ENCODE measurements around the gene COMT.
A peak's percentile ranks its signal among the peaks of the same experiment; 100 is the strongest.

COMT gene

DNA sequence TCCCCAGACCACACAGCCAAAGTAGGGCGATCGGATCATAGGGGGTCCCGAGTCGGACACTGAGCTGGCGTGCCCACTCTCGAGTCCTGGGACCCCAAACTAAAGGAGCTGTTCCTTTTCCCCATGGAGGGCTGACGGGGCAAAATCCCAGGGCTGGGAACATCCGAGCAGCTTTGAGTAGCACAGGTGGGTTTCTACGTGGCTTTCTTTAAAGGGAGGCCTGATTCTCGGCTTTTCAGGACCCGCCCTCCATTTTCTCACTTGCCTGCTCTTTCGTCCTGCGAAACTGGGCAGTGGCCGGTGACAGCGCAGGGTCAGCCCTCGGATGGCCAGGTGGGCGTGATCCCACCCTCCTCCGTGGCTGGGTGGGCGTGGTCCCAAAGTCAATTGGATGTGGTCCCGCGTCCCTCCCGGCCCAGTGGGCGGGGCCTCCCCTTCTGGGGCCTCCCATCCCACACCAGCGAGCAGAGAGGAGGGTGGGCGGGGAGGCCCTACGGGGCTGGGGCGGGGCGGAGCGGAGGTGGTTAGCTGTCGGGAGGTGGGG lies 17.5 kb downstream of the COMT start:
- WGBS, result 15% methylated on average over 25 of the region's 30 CpGs
- H3K14ac ChIP-seq (ENCODE audit: low read length in 2 of 2), result no peak overlapping the region

DNA sequence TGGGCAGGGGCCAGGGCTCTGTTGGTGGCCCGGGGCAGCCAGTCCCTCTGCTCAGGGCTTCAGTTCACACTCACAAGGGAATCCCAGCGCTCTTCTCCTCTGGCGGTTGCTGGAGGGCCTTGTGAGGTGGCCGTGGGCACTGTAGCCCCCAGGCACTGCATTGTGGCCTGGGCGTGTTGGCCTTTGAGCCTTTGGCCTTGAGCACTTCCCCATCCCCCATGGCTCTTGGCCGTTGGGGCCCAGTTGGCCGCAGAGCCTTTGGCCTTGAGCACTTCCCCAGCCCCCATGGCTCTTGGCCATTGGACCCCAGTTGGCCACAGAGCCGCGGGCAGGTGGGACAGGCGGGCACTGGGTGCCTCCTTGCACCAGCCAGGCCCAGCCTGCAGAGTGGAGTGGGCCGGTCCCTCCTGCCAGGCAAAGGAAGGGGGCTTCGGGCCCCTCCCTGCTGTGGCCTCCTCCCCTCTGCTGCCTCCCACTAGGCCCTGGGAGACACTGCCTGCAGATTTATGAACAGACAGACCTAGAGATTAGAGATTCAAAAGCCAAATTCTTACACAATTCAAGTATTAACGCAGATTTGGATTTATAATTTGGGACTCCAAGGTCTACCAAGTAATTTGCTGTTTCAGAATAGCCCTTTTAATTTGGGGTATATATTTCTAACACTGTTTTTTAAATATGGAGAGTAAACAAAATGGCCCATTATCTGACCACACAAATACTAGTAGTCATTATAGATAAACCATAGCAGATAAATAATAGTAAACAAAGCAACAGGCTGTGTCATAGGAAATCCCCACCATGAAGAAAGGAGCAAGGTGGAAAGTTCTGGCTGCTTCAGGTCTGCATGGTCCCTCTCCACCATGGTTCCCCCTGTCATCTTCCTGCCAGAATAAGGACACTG lies 18.3 kb downstream of the COMT start:
- Histone ChIP-seq H3K23ac (ENCODE audit: low read length in 2 of 2) (no peak overlapping the region), H3K4me1 (ENCODE audit: control insufficient read depth, insufficient read depth, low read depth, low read length) (peaks cover 39% of the 10 kb centered on the region), H4K8ac (ENCODE audit: low read length) (peak overlapping the region; percentile 94), H3K9me3 (ENCODE audit: control insufficient read depth, low read length) (no peaks in the 10 kb centered on the region), H3K4ac (ENCODE audit: low read depth in 1 of 2, low read length in 2 of 2) (peak overlapping the region; percentile 57 to 71), H4K91ac (ENCODE audit: low read length) (peak overlapping the region; percentile 82), H3K4me2 (ENCODE audit: low read length, poor library complexity, severe bottlenecking) (peak overlapping the region; percentile 39), H2BK5ac (ENCODE audit: low read depth, low read length, poor library complexity, severe bottlenecking) (no peak overlapping the region), H2BK15ac (ENCODE audit: low read depth, poor library complexity, severe bottlenecking) (peak overlapping the region; percentile 49), H3K36me3 (ENCODE audit: control insufficient read depth in 1 of 2, insufficient read depth in 2 of 2, low read depth in 1 of 2, low read length in 2 of 2) (peaks cover 14 to 40% of the 10 kb centered on the region in 2 experiments), H2BK12ac (ENCODE audit: low read length in 2 of 2) (peak overlapping the region; percentile 84 to 86), H3K18ac (ENCODE audit: low read depth in 1 of 2, low read length in 2 of 2) (peak overlapping the region; percentile 73 to 97), H3K27ac (ENCODE audit: low read length, poor library complexity, severe bottlenecking) (no peak overlapping the region), H3K14ac (ENCODE audit: low read length in 2 of 2) (peak overlapping the region in 1 of 2 experiments; percentile 78), H2AK5ac (ENCODE audit: low read length, severe bottlenecking) (peak overlapping the region; percentile 26), H2BK120ac (ENCODE audit: low read depth, low read length) (peak overlapping the region; percentile 64), H2AFZ (ENCODE audit: low read depth, low read length) (peak overlapping the region; percentile 30), H3K79me1 (replicated peaks; ENCODE audit: low read length, poor library complexity, severe bottlenecking) (no peaks in the 10 kb centered on the region), H3K4me3 (ENCODE audit: insufficient read depth in 1 of 2, low read depth in 1 of 2, low read length in 2 of 2) (peak overlapping the region in 1 of 2 experiments; percentile 61), H3K27me3 (ENCODE audit: control insufficient read depth in 1 of 2, insufficient read depth in 1 of 2, low read length in 2 of 2) (no peaks in the 10 kb centered on the region), H3K9ac (ENCODE audit: low read length) (peak overlapping the region; percentile 22)
- DNase-seq, result peak; percentile 71
- 44% methylated on average over 13 of the region's 13 CpGs for WGBS

More for the DNA sequence above, 17.5 kb downstream of the COMT start:
- peak overlapping the region; percentile 64 for H2AK5ac ChIP-seq (ENCODE audit: low read length, severe bottlenecking)
- peak overlapping the region; percentile 20 for H2BK5ac ChIP-seq (ENCODE audit: low read depth, low read length, poor library complexity, severe bottlenecking)
- peak overlapping the region; percentile 70 to 74 for H3K4ac ChIP-seq (ENCODE audit: low read depth in 1 of 2, low read length in 2 of 2)
- no peak overlapping the region for H2BK15ac ChIP-seq (ENCODE audit: low read depth, poor library complexity, severe bottlenecking)
- peak overlapping the region; percentile 28 for H3K27ac ChIP-seq (ENCODE audit: low read length, poor library complexity, severe bottlenecking)
- H3K9ac ChIP-seq (ENCODE audit: low read length), result peak overlapping the region; percentile 83
- H3K27me3 ChIP-seq (ENCODE audit: control insufficient read depth in 1 of 2, insufficient read depth in 1 of 2, low read length in 2 of 2), result no peaks in the 10 kb centered on the region
- H3K36me3 ChIP-seq (ENCODE audit: control insufficient read depth in 1 of 2, insufficient read depth in 2 of 2, low read depth in 1 of 2, low read length in 2 of 2), result peaks cover 6 to 32% of the 10 kb centered on the region in 2 experiments
- peak overlapping the region; percentile 88 for H3K4me2 ChIP-seq (ENCODE audit: low read length, poor library complexity, severe bottlenecking)
- H2AFZ ChIP-seq (ENCODE audit: low read depth, low read length), result no peak overlapping the region
- H4K91ac ChIP-seq (ENCODE audit: low read length), result peak overlapping the region; percentile 71
- peak overlapping the region; percentile 64 for H4K8ac ChIP-seq (ENCODE audit: low read length)
- peak overlapping the region; percentile 67 for H2BK120ac ChIP-seq (ENCODE audit: low read depth, low read length)
- peaks cover 2% of the 10 kb centered on the region for H3K79me1 ChIP-seq (replicated peaks; ENCODE audit: low read length, poor library complexity, severe bottlenecking)
- no peaks in the 10 kb centered on the region for H3K9me3 ChIP-seq (ENCODE audit: control insufficient read depth, low read length)
- peak overlapping the region; percentile 33 to 78 for H3K18ac ChIP-seq (ENCODE audit: low read depth in 1 of 2, low read length in 2 of 2)
- DNase-seq, result peak; percentile 88
- no peak overlapping the region for H3K23ac ChIP-seq (ENCODE audit: low read length in 2 of 2)
- H3K4me3 ChIP-seq (ENCODE audit: insufficient read depth in 1 of 2, low read depth in 1 of 2, low read length in 2 of 2), result peak overlapping the region; percentile 30 to 78
- H2BK12ac ChIP-seq (ENCODE audit: low read length in 2 of 2), result no peak overlapping the region
- H3K4me1 ChIP-seq (ENCODE audit: control insufficient read depth, insufficient read depth, low read depth, low read length), result peaks cover 39% of the 10 kb centered on the region

- no peaks in the 10 kb centered on the region for H3K27me3 ChIP-seq (ENCODE audit: control insufficient read depth in 1 of 2, insufficient read depth in 1 of 2, low read length in 2 of 2)
- H2BK5ac ChIP-seq (ENCODE audit: low read depth, low read length, poor library complexity, severe bottlenecking), result no peak overlapping the region
- H2BK12ac ChIP-seq (ENCODE audit: low read length in 2 of 2), result no peak overlapping the region
- H4K8ac ChIP-seq (ENCODE audit: low read length), result no peak overlapping the region
- H2AFZ ChIP-seq (ENCODE audit: low read depth, low read length), result no peak overlapping the region
- peak overlapping the region; percentile 61 for H4K91ac ChIP-seq (ENCODE audit: low read length)
- no peak overlapping the region for H3K23ac ChIP-seq (ENCODE audit: low read length in 2 of 2)
- no peak overlapping the region for H2BK120ac ChIP-seq (ENCODE audit: low read depth, low read length)
- H3K79me1 ChIP-seq (replicated peaks; ENCODE audit: low read length, poor library complexity, severe bottlenecking), result no peaks in the 10 kb centered on the region
- H2BK15ac ChIP-seq (ENCODE audit: low read depth, poor library complexity, severe bottlenecking), result peak overlapping the region; percentile 32
- H3K36me3 ChIP-seq (ENCODE audit: control insufficient read depth in 1 of 2, insufficient read depth in 2 of 2, low read depth in 1 of 2, low read length in 2 of 2), result peaks cover 16 to 40% of the 10 kb centered on the region in 2 experiments
- WGBS, result 93% methylated on average over 12 of the region's 12 CpGs
- H3K9ac ChIP-seq (ENCODE audit: low read length), result no peak overlapping the region
- no peak overlapping the region for H3K4me2 ChIP-seq (ENCODE audit: low read length, poor library complexity, severe bottlenecking)
- peaks cover 38% of the 10 kb centered on the region for H3K4me1 ChIP-seq (ENCODE audit: control insufficient read depth, insufficient read depth, low read depth, low read length)
- H3K18ac ChIP-seq (ENCODE audit: low read depth in 1 of 2, low read length in 2 of 2), result no peak overlapping the region
- no peak overlapping the region for H2AK5ac ChIP-seq (ENCODE audit: low read length, severe bottlenecking)
- H3K9me3 ChIP-seq (ENCODE audit: control insufficient read depth, low read length), result no peaks in the 10 kb centered on the region
- no peak for DNase-seq
- no peak overlapping the region for H3K27ac ChIP-seq (ENCODE audit: low read length, poor library complexity, severe bottlenecking)
- peak overlapping the region in 1 of 2 experiments; percentile 25 for H3K4ac ChIP-seq (ENCODE audit: low read depth in 1 of 2, low read length in 2 of 2)
- H3K4me3 ChIP-seq (ENCODE audit: insufficient read depth in 1 of 2, low read depth in 1 of 2, low read length in 2 of 2), result no peak overlapping the region
- H3K14ac ChIP-seq (ENCODE audit: low read length in 2 of 2), result peak overlapping the region in 1 of 2 experiments; percentile 26
These were observed 19.1 kb downstream of the COMT start for GRCh38 chr22:19960491-19961200.
